ENCODE data around the gene DDX46.

The DDX46 gene

DNA sequence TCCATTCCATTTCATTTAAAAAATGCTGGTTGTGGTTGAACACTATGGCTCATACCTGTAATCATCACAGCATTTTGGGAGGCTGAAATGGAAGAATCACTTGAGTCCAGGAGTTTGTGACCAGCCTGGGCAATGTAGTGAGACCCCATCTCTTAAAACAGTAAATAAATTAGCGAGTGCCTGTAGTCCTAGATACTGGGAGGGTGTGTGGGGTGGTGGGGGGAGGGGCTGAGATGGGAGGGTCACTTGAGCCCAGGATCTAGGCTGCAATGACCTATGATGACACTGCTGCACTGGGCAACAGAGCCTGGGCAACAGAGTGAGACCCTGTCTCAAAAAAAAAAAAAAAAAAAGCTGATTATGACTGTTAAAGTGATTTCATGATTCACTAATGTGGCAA, 29.1 kb downstream of the DDX46 start:
- no peak overlapping the region for H3K4me3 ChIP-seq (ENCODE audit: low read depth, low read length)
- TF ChIP-seq, protein P1, sequence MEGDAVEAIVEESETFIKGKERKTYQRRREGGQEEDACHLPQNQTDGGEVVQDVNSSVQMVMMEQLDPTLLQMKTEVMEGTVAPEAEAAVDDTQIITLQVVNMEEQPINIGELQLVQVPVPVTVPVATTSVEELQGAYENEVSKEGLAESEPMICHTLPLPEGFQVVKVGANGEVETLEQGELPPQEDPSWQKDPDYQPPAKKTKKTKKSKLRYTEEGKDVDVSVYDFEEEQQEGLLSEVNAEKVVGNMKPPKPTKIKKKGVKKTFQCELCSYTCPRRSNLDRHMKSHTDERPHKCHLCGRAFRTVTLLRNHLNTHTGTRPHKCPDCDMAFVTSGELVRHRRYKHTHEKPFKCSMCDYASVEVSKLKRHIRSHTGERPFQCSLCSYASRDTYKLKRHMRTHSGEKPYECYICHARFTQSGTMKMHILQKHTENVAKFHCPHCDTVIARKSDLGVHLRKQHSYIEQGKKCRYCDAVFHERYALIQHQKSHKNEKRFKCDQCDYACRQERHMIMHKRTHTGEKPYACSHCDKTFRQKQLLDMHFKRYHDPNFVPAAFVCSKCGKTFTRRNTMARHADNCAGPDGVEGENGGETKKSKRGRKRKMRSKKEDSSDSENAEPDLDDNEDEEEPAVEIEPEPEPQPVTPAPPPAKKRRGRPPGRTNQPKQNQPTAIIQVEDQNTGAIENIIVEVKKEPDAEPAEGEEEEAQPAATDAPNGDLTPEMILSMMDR (IDR thresholded peaks at IDR 0.05; ENCODE audit: low read depth, low read length), result no peak

DNA sequence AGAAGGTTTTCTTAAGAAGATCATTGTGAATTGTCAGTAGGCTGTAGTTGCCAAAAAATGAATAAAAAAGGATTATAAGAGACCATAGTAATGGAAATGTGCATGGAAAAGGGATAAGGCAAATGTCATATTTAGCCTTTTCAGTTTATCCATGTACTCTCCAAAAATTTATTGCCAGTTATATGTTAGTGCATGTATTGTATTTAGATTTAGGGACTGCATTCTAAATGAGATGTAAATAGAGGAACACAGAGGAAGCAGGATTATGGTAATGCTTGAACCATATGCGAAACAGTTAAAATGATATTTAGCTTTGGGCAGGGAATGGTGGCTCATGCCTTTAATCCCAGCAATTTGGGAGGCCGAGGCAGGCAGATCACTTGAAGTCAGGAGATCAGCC, 33.0 kb downstream of the DDX46 start:
- H3K4me3 ChIP-seq (ENCODE audit: low read depth, low read length), result no peak overlapping the region
- TF ChIP-seq, protein P1 (IDR thresholded peaks at IDR 0.05; ENCODE audit: low read depth, low read length), result no peak

DNA sequence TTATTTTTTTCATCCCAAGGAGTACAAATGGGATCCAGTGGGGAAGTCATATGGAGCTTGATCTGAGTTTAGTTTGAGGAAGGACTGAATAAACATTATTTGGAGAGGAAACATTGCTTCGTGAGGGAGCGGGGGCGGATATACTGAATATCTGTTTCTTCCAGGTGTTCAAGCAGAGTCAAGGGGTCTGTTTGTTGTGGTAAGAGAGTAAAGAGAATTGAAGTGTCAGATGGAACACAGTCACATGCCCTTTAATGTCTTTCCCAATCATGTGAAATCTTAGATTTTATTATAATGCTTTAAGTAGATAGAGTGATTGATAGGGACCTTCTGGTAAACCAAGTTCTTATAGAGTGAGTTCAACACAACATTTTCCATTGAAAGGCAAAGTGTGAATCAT, 33.7 kb downstream of the DDX46 start:
- TF ChIP-seq, protein P1 (IDR thresholded peaks at IDR 0.05; ENCODE audit: low read depth, low read length), result no peak
- no peak overlapping the region for H3K4me3 ChIP-seq (ENCODE audit: low read depth, low read length)

DNA sequence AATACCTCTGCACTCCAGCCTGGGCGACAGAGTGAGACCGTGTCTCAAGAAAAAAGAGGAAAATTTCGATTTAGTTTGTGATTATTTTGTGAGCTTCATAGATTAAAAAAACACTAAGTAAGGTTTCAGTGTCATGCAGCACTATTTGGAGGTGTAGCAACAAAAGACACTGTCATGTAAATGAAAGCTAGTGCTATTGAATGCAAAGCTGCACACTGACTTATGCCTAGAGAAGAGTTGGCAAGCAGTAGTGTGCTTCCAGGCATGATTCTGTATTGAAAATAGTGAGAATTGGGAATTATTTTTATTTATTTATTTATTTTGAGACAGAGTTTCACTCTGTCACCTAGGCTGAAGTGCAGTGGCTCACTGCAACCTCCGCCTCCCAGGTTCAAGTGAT, 34.5 kb downstream of the DDX46 start:
- TF ChIP-seq, protein P1 (IDR thresholded peaks at IDR 0.05; ENCODE audit: low read depth, low read length), result no peak

DNA sequence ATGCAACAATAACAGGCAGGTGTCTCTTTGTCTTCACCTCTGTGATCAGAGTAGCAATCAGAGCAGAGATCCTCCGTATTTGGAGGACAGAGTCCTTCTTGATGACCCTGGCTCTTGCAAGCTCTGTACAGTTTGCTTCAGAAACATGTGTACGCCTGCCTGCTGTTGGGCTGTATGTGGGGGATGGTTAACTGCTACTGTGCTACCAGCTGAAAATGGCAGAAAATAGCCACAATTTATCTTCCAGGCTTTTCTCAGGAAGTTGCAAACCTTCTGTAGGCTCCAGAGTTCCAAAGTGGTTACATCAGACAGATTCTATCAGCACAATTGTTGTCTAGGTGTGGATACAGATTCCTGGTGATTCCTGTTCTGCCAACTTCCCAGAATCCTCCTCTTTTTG, 35.5 kb downstream of the DDX46 start:
- no peak overlapping the region for H3K4me3 ChIP-seq (ENCODE audit: low read depth, low read length)
- TF ChIP-seq, protein P1 (IDR thresholded peaks at IDR 0.05; ENCODE audit: low read depth, low read length), result no peak

More for the DNA sequence above, 34.5 kb downstream of the DDX46 start:
- H3K4me3 ChIP-seq (ENCODE audit: low read depth, low read length), result no peak overlapping the region

DNA sequence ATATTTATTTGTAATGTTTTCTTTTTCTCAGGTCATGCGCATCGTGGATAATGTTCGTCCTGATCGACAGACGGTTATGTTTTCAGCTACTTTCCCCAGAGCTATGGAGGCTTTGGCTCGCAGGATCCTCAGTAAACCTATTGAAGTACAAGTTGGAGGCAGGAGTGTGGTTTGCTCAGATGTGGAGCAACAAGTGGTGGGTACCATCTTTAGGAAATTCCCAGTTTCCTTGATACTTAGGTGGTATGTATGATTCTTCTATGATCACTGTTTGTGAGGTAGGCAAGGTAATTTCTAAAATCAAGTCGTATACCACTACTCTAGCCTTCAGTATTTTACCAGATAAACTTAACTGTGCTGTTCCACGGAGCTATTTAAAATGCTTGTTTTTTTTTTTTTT, 36.2 kb downstream of the DDX46 start:
- TF ChIP-seq, protein P1 (IDR thresholded peaks at IDR 0.05; ENCODE audit: low read depth, low read length), result no peak
- no peak overlapping the region for H3K4me3 ChIP-seq (ENCODE audit: low read depth, low read length)

DNA sequence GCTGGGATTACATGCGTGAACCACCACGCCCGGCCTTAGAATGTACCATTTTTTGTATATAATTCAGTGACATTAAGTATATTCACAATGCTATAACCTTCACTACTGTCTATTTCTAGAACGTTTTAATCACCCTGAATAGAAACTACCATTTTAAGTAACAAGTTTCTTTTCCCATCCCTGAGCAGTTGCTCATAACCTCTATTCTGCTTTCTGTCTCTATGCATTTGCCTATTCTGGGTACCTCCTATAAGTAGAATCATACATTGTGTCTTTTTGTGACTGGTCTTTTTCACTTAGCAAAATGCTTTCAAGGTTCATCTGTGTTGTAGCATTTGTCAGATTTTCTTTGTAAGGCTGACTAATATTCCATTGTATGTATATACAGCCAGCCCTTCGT, 39.9 kb downstream of the DDX46 start:
- TF ChIP-seq, protein P1 (IDR thresholded peaks at IDR 0.05; ENCODE audit: low read depth, low read length), result no peak
- no peak overlapping the region for H3K4me3 ChIP-seq (ENCODE audit: low read depth, low read length)

All from WI38 (cell line).